Ureter (tissue), 1 donor: ENCODE measurements around the gene LAMA1. TPM values are rescaled to one million over a fixed set of nuclear protein-coding genes. Genes with fewer than 3 reads are reported as not detected.

ENCODE experiments used
- DNase-seq: peaks from one replicate; pipeline ENCODE4 v3.0.0-alpha.2; 2020; ENCODE audit warnings: low spot score
- total RNA-seq: library from RNA; stranded (reverse); gene quantifications from one replicate; pipeline ENCODE4 v1.2.4, GENCODE V29; 2023
- donor health status: DM: yes; HTN: yes; CAD: no.

Gene LAMA1
- total RNA-seq, 1 donor from 2014 or later: 2.7 TPM

GRCh38 chr18:7112936-7113335, 4.7 kb downstream of the LAMA1 start:
- DNase-seq: no peak

DNA sequence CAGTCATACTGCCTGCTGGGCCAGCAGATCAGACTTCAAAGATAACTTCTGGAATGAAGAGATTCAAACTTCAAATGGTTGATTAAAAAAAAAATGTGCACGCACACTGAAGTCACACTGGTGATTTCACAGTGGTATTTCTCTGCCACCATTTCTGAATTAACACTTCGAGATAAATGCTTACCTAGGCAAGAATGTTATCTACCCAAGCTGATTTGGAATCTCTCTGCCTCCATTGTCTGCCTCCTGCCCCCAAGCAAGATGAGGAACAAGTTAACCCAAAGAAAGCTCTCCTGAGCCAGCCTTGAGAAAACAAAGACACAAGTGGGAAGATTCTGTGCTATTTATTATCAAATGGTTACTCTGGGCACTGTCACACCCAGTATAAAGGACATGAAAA, 6.5 kb downstream of the LAMA1 start:
- DNase-seq: no peak

GRCh38 chr18:7105943-7106342, 11.7 kb downstream of the LAMA1 start:
- DNase-seq: no peak

DNA sequence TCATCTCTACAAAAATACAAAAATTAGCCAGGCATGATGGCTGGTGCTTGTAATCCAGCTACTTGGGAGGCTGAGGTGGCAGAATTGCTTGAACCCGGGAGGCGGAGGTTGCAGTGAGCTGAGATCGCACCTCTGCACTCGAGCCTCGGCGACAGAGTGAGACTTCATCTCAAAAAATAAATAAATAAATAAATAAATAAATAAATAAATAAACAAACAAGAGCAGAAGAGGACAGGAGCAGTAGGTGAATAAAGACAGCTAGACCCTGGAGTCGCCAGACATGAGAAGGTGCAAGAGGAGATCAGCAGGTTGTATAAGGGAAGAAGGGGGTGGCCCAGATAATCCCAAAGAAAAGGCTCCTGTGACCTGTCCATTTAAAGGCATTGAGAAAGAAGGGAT, 12.3 kb downstream of the LAMA1 start:
- no peak for DNase-seq

GRCh38 chr18:7104649-7105048, 12.9 kb downstream of the LAMA1 start:
- DNase-seq: no peak

GRCh38 chr18:7102131-7102530, 15.5 kb downstream of the LAMA1 start:
- no peak for DNase-seq

DNA sequence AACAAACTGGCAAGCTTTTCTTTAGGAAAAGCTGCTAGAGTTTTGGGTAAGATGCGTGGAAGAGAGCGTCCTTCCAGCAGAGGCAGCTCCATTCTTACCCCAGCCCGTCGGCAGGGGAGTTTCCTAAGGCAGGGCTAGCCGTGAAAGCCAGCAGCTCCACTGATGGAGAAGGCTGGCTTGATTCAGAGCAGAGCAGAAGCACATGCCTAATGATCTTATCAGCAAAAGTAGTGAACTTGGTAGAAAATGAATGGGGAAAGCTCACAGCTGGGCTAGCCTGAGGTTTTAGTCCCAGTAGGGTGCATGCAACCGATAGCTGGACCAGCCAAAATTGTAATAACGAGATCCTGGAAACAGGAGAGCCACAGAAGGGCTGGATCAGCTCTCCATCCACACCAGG, 20.8 kb downstream of the LAMA1 start:
- DNase-seq: no peak

DNA sequence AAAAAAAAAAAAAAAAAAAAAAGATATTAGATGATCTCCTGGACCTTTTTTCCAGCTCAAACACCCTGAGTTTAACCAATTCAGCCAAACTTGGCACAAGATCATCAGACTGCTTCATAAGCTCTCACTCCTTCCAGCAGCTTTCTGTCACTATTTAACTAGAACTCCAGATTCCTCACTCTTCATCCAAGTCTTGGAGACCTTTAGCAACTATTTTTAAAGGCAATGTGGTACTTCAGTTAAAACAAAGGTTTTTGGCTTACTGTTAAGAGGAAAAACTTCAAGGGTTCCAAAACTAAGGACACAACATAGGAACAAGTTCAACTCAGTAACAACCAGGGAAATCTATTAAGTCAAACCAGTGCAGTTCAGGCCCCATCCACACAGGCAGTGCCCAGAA, 23.2 kb downstream of the LAMA1 start:
- DNase-seq: no peak

- no peak for DNase-seq
These were observed 26.8 kb downstream of the LAMA1 start for GRCh38 chr18:7090771-7091170.

- no peak for DNase-seq
These were observed 28.2 kb downstream of the LAMA1 start for GRCh38 chr18:7089369-7089768.

DNA sequence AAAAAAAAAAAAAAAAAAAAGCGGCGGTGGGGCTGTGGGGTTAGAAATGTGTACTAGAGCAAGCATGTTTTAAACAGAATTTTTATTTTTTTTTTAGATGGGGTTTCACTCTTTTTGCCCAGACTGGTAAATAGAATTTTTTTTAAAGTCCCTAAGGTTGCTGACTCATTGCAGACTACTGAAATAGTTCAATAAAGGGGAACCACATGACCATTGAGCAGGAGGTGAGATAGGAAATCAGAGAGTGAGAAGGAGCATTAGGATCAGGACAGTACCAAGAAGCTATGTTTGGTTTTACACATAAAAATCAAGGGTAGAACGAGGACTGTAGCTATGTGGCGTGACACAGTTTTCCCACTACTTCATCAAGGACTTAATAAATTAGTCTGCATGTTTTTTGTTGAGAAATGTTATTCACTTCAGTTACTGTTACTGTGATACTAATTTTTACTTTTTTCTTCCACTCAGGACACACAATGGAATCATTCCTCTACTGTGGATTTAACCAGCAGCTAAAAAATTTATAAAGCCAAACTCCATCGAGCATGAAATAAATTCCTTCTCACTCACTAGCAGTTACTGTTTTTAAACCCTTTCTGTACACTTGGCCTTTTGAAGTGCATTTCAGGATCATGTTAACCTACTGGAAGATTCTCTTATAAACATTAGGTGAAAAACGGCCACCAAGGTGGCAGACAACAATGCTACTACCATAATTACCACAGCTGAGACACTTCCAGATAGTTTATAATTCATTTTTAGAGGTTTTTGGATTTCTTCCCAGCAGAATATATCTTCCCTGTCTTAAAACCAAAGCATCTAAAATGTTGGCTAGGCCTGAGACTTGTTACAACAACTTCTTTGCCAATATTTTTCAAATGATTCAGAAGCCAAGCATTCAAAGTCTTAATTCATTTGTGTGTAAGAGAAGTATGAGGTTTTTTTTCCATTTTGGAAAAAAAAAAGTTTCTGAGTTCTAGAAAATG, 33.2 kb downstream of the LAMA1 start:
- no peak for DNase-seq

DNA sequence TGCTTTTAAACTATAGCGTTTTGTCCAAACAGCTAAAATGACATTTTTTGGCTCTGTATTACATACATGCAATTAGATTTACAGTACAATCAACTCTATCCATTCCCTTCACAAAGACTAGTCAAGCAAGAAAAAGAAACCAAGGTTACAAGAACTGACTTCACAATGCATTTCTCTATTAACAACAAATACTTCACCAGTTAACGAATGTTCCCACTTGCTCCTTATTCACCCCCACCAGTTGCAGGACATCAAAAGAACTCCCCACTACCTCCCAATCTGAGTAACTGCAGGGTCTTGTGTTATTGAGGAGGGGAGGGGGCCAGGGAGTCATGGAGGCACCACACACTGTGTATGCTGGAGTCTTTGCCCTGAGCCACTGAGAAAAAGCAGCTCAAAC, 34.9 kb downstream of the LAMA1 start:
- no peak for DNase-seq

DNA sequence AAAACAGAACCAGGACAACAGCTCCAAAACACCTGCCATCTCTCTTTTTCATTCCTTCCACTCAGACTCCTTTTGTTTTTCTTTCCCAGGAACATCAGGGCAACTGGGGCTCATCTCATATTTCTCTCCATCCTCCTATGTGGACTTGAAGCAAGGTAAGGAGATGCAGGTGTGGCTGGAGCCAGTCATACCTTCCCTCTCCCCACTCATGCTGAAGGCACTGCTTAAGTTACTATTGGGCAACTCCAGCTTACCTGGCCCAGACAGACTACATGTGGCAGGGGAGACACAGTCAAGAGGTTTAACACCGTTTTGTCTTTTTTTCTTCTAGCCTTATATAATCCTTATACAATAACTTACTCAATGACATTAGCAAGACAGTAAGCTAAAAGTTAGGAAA, 38.4 kb downstream of the LAMA1 start:
- no peak for DNase-seq

DNA sequence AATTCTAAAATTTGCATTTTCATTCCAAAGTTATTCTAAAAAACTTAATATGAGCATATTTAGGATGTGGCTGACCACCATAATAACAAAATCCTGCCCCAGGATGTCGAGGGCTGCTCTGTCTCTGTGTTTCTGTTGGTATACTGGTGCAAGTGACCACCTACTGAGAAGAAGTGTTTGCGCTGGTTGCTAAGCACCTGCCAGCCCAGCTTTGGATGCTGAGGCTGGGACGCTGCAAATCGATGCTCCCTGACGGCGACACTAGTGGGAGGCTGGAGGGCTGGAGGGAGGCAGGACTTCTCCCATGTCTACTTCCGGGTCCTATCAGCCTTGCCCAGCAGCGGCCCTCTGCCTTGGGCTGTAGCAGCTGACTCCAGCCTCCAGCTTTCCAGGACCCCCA, 45.0 kb downstream of the LAMA1 start:
- DNase-seq: no peak

DNA sequence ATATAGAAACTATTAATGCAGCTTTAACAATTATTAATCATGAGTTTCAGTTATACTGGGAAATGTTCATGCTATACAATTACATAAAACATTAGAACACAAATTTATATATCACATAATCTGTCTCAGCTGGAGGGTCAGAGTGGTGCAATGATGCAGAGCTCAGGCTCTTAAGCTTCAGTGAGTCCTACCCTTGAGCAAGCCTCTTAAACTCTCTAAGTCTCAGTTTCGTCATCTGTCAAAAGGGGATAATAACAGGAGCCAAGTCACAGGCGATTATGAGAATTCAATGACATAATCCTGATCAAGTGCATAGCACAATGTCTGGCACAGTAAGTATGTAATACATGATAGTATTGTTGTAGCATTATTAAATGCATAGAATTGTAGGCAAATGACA, 46.0 kb downstream of the LAMA1 start:
- no peak for DNase-seq

DNA sequence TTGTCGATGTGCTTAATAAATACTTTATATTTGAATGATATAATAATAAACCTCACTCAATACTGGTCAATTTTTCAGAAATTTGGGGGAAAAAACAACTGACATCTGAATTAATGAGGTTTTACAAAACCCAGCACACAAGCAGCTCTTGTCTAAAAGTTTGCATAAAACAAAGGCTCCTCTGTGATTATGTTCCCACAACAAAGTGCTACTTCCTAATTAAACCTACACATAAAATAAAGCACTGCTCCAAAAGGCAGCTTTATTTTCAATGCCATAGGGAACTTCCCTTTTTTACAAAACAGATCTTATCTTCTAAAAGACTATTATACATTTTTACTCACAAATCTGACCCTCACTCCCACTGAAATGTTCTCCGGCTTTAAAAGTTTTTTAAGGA, 47.1 kb downstream of the LAMA1 start:
- no peak for DNase-seq

DNA sequence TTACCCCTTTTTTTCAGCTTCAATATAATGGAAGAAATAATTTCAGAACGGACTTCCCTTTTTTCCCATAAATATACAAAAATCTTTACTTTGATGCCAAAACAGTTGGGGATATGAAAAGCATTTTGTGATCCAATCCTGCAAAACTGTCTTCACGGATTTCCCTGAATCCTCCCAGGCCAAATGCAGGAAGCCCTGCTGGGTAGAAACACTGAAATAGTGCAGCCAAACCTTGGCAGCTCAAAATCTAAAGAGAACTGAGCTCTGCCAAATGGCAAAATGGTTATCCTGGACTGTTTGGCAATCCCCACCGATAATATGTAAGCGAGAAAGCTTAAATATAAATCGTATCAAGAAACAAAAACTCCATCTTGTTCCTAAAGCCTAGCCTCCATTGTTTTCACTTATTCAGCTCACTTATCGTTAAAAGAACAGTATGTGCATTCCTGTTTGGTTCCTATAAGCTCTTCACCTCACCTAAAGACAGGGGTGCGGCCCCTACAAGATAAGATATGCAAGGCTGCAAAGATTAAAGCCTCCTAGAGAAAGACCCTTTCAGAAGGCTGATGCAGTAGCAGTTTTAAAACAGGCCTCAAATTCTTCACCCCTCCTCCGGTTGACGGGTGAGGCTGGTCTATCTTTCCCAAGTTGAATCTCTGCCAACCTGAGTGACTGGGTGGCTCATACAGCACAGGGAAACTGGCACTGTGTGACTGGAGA, 48.6 kb downstream of the LAMA1 start:
- no peak for DNase-seq

- no peak for DNase-seq
These were observed 50.5 kb downstream of the LAMA1 start for GRCh38 chr18:7066965-7067555.

- no peak for DNase-seq
These were observed 51.9 kb downstream of the LAMA1 start for GRCh38 chr18:7065736-7066135.

DNA sequence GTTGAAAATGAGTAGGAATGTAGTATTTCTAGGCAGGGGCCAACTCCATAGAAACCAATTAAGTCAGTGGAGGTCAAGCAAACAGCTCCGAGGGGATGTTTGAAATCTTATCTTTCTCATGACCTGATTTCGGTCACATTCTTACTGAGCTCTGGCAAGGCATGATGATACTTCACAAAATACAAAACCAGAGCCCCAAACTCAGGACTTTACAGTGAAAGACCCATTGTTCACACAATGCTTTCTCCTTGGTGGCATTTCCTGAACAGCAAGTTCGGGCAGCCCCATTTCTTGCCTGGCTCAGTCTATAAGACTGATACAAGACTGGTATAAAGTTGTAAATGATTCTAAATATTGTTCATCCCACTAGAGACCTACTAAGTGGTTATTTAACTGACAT, 53.3 kb downstream of the LAMA1 start:
- no peak for DNase-seq

DNA sequence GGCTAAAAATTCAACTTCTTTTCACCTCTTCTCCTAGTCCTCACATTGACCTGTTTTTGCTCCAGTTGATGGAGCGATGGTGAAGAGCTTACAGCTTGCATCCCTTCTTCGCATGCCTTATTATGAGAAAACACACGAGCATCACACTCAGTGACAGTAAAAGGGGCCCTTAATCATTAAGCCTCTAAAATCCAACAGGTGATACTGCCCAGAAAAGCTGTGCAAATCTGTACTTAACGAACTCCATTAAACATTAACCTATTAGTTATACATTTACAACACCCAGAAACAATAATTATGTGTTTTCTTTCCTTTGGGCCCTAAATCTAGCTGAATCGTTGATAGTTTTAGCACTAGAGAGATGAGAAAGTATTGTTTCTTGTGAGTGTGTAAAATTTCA, 54.8 kb downstream of the LAMA1 start:
- no peak for DNase-seq

- DNase-seq: no peak
These were observed 55.4 kb downstream of the LAMA1 start for GRCh38 chr18:7062236-7062635.

DNA sequence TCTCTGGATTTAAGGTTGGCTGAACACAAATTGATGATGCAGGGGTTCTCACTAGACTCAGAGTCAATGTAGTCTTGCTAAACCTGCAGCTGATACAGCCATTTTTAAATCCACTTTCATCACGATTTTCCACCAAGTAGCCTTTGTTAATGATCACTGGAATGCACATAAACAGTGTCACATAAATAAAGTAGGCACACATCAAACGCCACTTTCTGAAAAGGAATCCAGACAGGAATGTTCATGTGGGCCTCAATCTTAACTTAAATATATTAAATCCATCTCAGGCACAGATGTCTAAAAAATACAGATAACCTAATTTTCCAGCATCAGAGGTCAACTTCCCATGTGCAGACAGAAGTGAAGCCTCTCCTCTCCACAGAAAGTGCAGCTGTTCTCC, 58.3 kb downstream of the LAMA1 start:
- no peak for DNase-seq
